ENCODE data around the gene JMJD8. TPM values are rescaled to one million over a fixed set of nuclear protein-coding genes. Genes with fewer than 3 reads are reported as not detected.

The JMJD8 gene
- total and polyA plus RNA-seq, 8 donors = 24.2 to 229 (median 83.3) TPM

DNA sequence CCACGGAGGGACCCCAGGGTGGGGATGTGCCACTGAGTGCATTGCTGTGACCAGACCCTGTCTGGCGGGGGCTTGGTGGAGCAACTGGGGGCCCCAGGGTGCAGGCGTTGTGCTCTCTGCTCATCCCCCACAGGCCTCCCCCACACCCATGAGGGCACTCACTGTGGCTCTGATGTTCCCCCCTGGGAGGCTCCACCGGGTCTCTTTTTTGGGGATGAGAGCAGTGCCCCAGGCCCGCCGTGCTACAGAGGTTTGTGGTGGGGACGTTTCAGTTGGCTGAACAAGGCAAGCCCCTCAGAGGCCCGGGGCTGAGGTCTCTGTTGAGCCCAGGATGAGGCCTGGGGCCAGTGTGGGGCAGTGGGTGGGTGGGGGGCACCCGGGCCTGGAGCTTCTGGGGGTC lies 39.6 kb upstream of the JMJD8 start:
- H3K27me3 ChIP-seq = peaks cover 0 to 44% (median 22%) of the 10 kb centered on the region in 3 donors
- peaks cover 45 to 67% (median 63%) of the 10 kb centered on the region in 4 donors for H3K4me1 ChIP-seq
- peaks cover 0 to 8% (median 0%) of the 10 kb centered on the region in 4 donors for H3K36me3 ChIP-seq
- intact Hi-C loops (cut with DNase I; ENCODE audit: low total_unique reads) = no loop called here
- no peak for DNase-seq
- TF ChIP-seq, protein P1, sequence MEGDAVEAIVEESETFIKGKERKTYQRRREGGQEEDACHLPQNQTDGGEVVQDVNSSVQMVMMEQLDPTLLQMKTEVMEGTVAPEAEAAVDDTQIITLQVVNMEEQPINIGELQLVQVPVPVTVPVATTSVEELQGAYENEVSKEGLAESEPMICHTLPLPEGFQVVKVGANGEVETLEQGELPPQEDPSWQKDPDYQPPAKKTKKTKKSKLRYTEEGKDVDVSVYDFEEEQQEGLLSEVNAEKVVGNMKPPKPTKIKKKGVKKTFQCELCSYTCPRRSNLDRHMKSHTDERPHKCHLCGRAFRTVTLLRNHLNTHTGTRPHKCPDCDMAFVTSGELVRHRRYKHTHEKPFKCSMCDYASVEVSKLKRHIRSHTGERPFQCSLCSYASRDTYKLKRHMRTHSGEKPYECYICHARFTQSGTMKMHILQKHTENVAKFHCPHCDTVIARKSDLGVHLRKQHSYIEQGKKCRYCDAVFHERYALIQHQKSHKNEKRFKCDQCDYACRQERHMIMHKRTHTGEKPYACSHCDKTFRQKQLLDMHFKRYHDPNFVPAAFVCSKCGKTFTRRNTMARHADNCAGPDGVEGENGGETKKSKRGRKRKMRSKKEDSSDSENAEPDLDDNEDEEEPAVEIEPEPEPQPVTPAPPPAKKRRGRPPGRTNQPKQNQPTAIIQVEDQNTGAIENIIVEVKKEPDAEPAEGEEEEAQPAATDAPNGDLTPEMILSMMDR (IDR thresholded peaks at IDR 0.05) = no peak
- no peak for TF ChIP-seq POLR2AphosphoS5 (IDR thresholded peaks at IDR 0.05)
- TF ChIP-seq POLR2A (IDR thresholded peaks at IDR 0.05) = no peak
- no peak for TF ChIP-seq EP300 (IDR thresholded peaks at IDR 0.05)
- H3K4me3 ChIP-seq = no peak overlapping the region
- no peaks in the 10 kb centered on the region for H3K9me3 ChIP-seq
- H3K27ac ChIP-seq = no peak overlapping the region
- WGBS, 5 donors = 70 to 90% (median 77%) methylated on average over 5 to 9 of the region's 9 CpGs

DNA sequence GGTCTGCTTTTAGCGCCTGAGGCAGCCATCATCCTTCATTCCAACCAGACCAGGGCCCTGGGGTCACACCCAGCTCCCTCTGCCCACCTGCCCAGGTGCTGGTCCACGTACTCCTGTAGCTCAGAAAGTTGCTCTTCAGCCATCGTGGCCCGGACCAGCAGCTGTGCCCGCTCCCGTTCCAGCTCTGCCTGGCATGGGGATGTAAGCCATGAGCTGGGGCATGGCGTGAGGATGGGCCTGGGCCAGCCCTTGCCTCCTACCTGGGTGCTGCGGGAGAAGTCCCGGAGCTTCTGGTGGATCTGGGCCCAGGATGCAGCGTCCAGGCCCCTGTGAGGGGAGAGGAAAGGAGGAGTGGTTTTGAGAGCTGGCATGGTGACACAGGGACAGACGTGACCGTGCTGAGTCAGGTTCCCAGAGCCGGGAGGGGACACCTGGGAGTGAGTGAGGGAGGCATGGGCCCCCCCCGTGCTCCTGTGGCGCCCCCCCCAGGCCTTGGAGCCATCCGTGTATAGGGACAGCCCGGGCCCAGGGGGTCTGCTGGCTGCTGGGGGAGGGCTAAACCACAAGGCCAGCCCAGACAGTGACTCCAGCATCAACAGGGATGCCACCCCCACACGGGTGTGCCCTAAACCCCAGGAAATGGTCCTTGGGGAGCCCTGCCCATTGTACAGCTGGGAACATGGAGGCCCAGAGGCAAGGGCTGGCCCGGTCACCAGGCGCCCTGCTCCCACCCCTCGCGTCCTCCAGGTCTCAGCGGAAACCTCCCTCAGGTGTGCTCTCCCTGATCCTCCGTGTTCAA lies 38.9 kb upstream of the JMJD8 start:
- no peak for DNase-seq
- Histone ChIP-seq H3K27me3 (peaks cover 0 to 38% (median 16%) of the 10 kb centered on the region in 3 donors), H3K27ac (no peak overlapping the region), H3K9me3 (no peaks in the 10 kb centered on the region), H3K4me3 (no peak overlapping the region), H3K4me1 (peaks cover 39 to 65% (median 62%) of the 10 kb centered on the region in 4 donors), H3K36me3 (peaks cover 0 to 8% (median 0%) of the 10 kb centered on the region in 4 donors)
- intact Hi-C loops (cut with DNase I; ENCODE audit: low total_unique reads) = no loop called here
- TF ChIP-seq POLR2AphosphoS5 (IDR thresholded peaks at IDR 0.05) (no peak), EP300 (IDR thresholded peaks at IDR 0.05) (no peak), POLR2A (IDR thresholded peaks at IDR 0.05) (no peak)
- TF ChIP-seq, protein P1 (IDR thresholded peaks at IDR 0.05) = no peak
- 84 to 94% (median 91%) methylated on average over 10 to 24 of the region's 24 CpGs for WGBS, 5 donors

DNA sequence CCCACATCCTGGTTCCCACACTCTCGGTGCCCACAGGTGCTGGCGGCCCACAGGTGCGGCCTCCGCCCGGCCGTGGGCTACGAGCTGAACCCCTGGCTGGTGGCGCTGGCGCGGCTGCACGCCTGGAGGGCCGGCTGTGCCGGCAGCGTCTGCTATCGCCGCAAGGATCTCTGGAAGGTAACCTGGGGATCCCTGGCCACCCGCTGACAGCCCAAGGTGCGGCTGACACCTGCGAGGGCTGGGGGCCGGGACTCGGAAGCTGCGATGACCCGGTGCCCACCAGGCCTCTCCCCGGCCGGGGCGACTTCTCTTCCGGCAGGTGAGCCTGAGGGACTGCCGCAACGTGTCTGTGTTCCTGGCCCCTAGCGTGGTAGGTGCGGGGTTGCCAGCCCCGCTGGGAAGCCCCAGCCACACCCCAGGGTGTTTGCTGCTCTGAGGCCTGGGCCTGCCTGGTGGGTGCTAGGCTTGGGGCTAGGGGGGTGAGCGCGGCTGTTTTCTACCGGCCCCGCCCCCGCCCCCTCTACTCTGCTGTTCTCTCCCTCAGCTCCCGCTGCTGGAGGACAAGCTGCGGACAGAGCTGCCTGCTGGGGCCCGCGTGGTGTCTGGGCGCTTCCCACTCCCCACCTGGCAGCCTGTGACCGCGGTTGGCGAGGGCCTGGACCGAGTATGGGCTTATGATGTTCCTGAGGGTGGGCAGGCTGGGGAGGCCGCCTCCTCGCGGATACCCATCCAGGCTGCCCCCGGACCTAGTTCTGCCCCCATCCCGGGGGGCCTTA lies 37.8 kb upstream of the JMJD8 start:
- Histone ChIP-seq H3K4me3 (peak overlapping the region; percentile 63 to 88 (median 80)), H3K27ac (peak overlapping the region; percentile 88 to 94 (median 90)), H3K27me3 (peaks cover 0 to 37% (median 5%) of the 10 kb centered on the region in 3 donors), H3K4me1 (peaks cover 28 to 57% (median 55%) of the 10 kb centered on the region in 4 donors), H3K36me3 (peaks cover 0 to 13% (median 0%) of the 10 kb centered on the region in 4 donors), H3K9me3 (no peaks in the 10 kb centered on the region)
- no peak for DNase-seq
- intact Hi-C loops (cut with DNase I; ENCODE audit: low total_unique reads) = no loop called here
- 82 to 88% (median 85%) methylated on average over 22 to 51 of the region's 51 CpGs for WGBS, 5 donors
- TF ChIP-seq POLR2AphosphoS5 (IDR thresholded peaks at IDR 0.05) (no peak), EP300 (IDR thresholded peaks at IDR 0.05) (no peak), POLR2A (IDR thresholded peaks at IDR 0.05) (no peak)
- TF ChIP-seq, protein P1 (IDR thresholded peaks at IDR 0.05) = no peak

Measured in stomach (tissue), 9 donors.